Endothelial cell of hepatic sinusoid (primary cell): ENCODE data around the gene BCHE.

Experiments used
- in situ Hi-C: cut with HindIII; loops from 2 replicates; pipeline ENCODE4 v1.10.0; 2017; ENCODE audit warnings: low sequenced_read_pairs

Gene BCHE

GRCh38 chr3:165837058-165837525 lies at the start of gene BCHE:
BCHE (minus strand) TSS chr3:165837423; CDS start chr3:165831033, 6,390 bp downstream.
- in situ Hi-C loops: no loop called here

- in situ Hi-C loops: no loop called here
Measured at GRCh38 chr3:165885558-165886270, 48.5 kb upstream of the BCHE start.

GRCh38 chr3:165884518-165884917 lies 47.3 kb upstream of the BCHE start:
- in situ Hi-C loops: no loop called here

- in situ Hi-C loops: no loop called here
Measured at GRCh38 chr3:165883863-165884478, 46.7 kb upstream of the BCHE start.

GRCh38 chr3:165883117-165883516 lies 45.9 kb upstream of the BCHE start:
- in situ Hi-C loops: no loop called here

- in situ Hi-C loops: no loop called here
Measured at GRCh38 chr3:165875644-165876043, 38.4 kb upstream of the BCHE start.

GRCh38 chr3:165874663-165875489 lies 37.7 kb upstream of the BCHE start:
- in situ Hi-C loops: no loop called here

- in situ Hi-C loops: no loop called here
Measured at GRCh38 chr3:165868088-165868487, 30.9 kb upstream of the BCHE start.

GRCh38 chr3:165859061-165859460 lies 21.8 kb upstream of the BCHE start:
- in situ Hi-C loops: no loop called here

GRCh38 chr3:165855581-165855980 lies 18.4 kb upstream of the BCHE start:
- in situ Hi-C loops: no loop called here

GRCh38 chr3:165854696-165855095 lies 17.5 kb upstream of the BCHE start:
- in situ Hi-C loops: no loop called here

GRCh38 chr3:165852711-165853110 lies 15.5 kb upstream of the BCHE start:
- in situ Hi-C loops: no loop called here

- in situ Hi-C loops: no loop called here
Measured at GRCh38 chr3:165852191-165852590, 15.0 kb upstream of the BCHE start.

- in situ Hi-C loops: no loop called here
Measured at GRCh38 chr3:165846056-165846455, 8.8 kb upstream of the BCHE start.

- in situ Hi-C loops: no loop called here
Measured at GRCh38 chr3:165839296-165840076, 2.3 kb upstream of the BCHE start.

GRCh38 chr3:165837801-165838200 lies 578 bp upstream of the BCHE start:
- in situ Hi-C loops: no loop called here

GRCh38 chr3:165835431-165835830 lies 1.8 kb downstream of the BCHE start:
- in situ Hi-C loops: no loop called here

- in situ Hi-C loops: no loop called here
Measured at GRCh38 chr3:165830746-165831145, 6.5 kb downstream of the BCHE start.

GRCh38 chr3:165827883-165828282 lies 9.3 kb downstream of the BCHE start:
- in situ Hi-C loops: no loop called here

GRCh38 chr3:165827233-165827632 lies 10.0 kb downstream of the BCHE start:
- in situ Hi-C loops: no loop called here

GRCh38 chr3:165820671-165821123 lies 16.5 kb downstream of the BCHE start:
- in situ Hi-C loops: no loop called here
